Neural cell (in vitro differentiated cells): Measurements from ENCODE around the gene OBSCN. TPM values are rescaled to one million over a fixed set of nuclear protein-coding genes. Genes with fewer than 3 reads are reported as not detected.

Experiments
- H2AFZ ChIP-seq: fragments of 200-600, 300-800 bp; sonication (generic), shearing (Covaris generic); 2 replicates; pipeline ENCODE4 v1.6.0; 2014; ENCODE audit warnings: low read depth, mild to moderate bottlenecking, antibody characterized with exemption, low read length, moderate library complexity
- H3F3A ChIP-seq: fragments of 200-600 bp; shearing (Covaris generic); 2 replicates; pipeline ENCODE4 v1.6.1; 2016; ENCODE audit warnings: mild to moderate bottlenecking, moderate library complexity, mixed read lengths, antibody characterized with exemption, low read length; ENCODE audit not compliant: insufficient read depth, poor library complexity, severe bottlenecking
- H3K27ac ChIP-seq: fragments of 200-600, 300-800 bp; sonication (generic), shearing (Covaris generic); 2 replicates; pipeline ENCODE4 v1.5.1; 2014; ENCODE audit warnings: mild to moderate bottlenecking, low read length, moderate library complexity
- H3K27me3 ChIP-seq: fragments of 300-800, 200-600 bp; sonication (generic), shearing (Covaris generic); 2 replicates; pipeline ENCODE4 v1.6.0; 2014; ENCODE audit warnings: mild to moderate bottlenecking, low read depth, low read length, moderate library complexity; ENCODE audit not compliant: insufficient read depth
- H3K36me3 ChIP-seq: fragments of 300-800, 200-600 bp; sonication (generic), shearing (Covaris generic); 2 replicates; pipeline ENCODE4 v1.5.1; 2014; ENCODE audit warnings: mild to moderate bottlenecking, antibody characterized with exemption, low read length, moderate library complexity; ENCODE audit not compliant: insufficient read depth
- H3K4me2 ChIP-seq: fragments of 300-800, 200-600 bp; sonication (generic), shearing (Covaris generic); 2 replicates; pipeline ENCODE4 v1.6.0; 2014; ENCODE audit warnings: mild to moderate bottlenecking, low read length
- H3K4me3 ChIP-seq: fragments of 300-800, 200-600 bp; sonication (generic), shearing (Covaris generic); 2 replicates; pipeline ENCODE4 v1.5.1; 2014; ENCODE audit warnings: mild to moderate bottlenecking, low read length, moderate library complexity
- H3K79me2 ChIP-seq: fragments of 200-600 bp; shearing (Covaris generic); replicated peaks from 2 replicates; pipeline ENCODE4 v1.6.0; 2014; ENCODE audit warnings: mild to moderate bottlenecking, low read length, moderate library complexity; ENCODE audit not compliant: insufficient read depth
- H3K9ac ChIP-seq: fragments of 300-800, 200-600 bp; sonication (generic), shearing (Covaris generic); 2 replicates; pipeline ENCODE4 v1.6.1; 2016; ENCODE audit warnings: mild to moderate bottlenecking, low read length, mixed read lengths
- H3K9me2 ChIP-seq: fragments of 200-600 bp; shearing (Covaris generic); 2 replicates; pipeline ENCODE4 v1.6.1; 2016; ENCODE audit warnings: mild to moderate bottlenecking, low read length, mixed read lengths; ENCODE audit not compliant: insufficient read depth
- H3K9me3 ChIP-seq: fragments of 200-600, 300-800 bp; sonication (generic), shearing (Covaris generic); 2 replicates; pipeline ENCODE4 v1.6.1; 2016; ENCODE audit warnings: mild to moderate bottlenecking, mixed run types, low read length, moderate library complexity, mixed read lengths
- H4K20me1 ChIP-seq: fragments of 200-600 bp; shearing (Covaris generic); 2 replicates; pipeline ENCODE4 v1.6.1; 2016; ENCODE audit warnings: mild to moderate bottlenecking, mixed run types; ENCODE audit not compliant: insufficient read depth
- CTCF ChIP-seq: fragments of 450-650 bp; IDR thresholded peaks from 2 replicates; pipeline ENCODE4 v1.5.1; 2014; ENCODE audit warnings: antibody characterized with exemption, mild to moderate bottlenecking, moderate library complexity; ENCODE audit not compliant: poor library complexity, severe bottlenecking
- EP300 ChIP-seq: fragments of 450-650 bp; conservative IDR thresholded peaks from 2 replicates; pipeline ENCODE4 v1.6.1; 2014; ENCODE audit warnings: antibody characterized with exemption, mild to moderate bottlenecking, moderate library complexity; ENCODE audit not compliant: poor library complexity, severe bottlenecking
- EZH2 ChIP-seq: fragments of 200-600, 300-800 bp; shearing (Covaris generic), sonication (generic); IDR thresholded peaks from 2 replicates; pipeline ENCODE4 v1.6.1; 2014; ENCODE audit warnings: antibody characterized with exemption, low read length, borderline replicate concordance, mild to moderate bottlenecking; ENCODE audit not compliant: insufficient read depth, poor library complexity, severe bottlenecking
- MXI1 ChIP-seq: fragments of 450-650 bp; conservative IDR thresholded peaks from 2 replicates; pipeline ENCODE4 v1.6.1; 2014; ENCODE audit warnings: antibody characterized with exemption, mild to moderate bottlenecking; ENCODE audit not compliant: poor library complexity, severe bottlenecking
- POLR2AphosphoS5 ChIP-seq: IDR thresholded peaks from 2 replicates; pipeline ENCODE4 v1.6.1; 2012
- RAD21 ChIP-seq: fragments of 450-650 bp; conservative IDR thresholded peaks from 2 replicates; pipeline ENCODE4 v1.6.1; 2014; ENCODE audit warnings: antibody characterized with exemption, mild to moderate bottlenecking, moderate library complexity
- REST ChIP-seq: IDR thresholded peaks from 2 replicates; pipeline ENCODE4 v1.6.1; 2012; ENCODE audit warnings: borderline replicate concordance
- SMC3 ChIP-seq: fragments of 450-650 bp; conservative IDR thresholded peaks from 2 replicates; pipeline ENCODE4 v1.6.1; 2014; ENCODE audit warnings: antibody characterized with exemption, mild to moderate bottlenecking, moderate library complexity; ENCODE audit not compliant: poor library complexity
- TAF1 ChIP-seq: IDR thresholded peaks from 2 replicates; pipeline ENCODE4 v1.6.1; 2012; ENCODE audit warnings: low read depth
- polyA plus RNA-seq: library from polyadenylated mRNA; depleted of rRNA; stranded (reverse); fragments of >200 nt; gene quantifications from 2 replicates; pipeline ENCODE4 v1.2.3, GENCODE V29; 2014

Gene OBSCN
- polyA plus RNA-seq, 1 donor from 2014 or later: 7.2 TPM

GRCh38 chr1:228349701-228350171 is 141.9 kb downstream of the OBSCN start:
- no peak overlapping the region for H3K27ac ChIP-seq
- H3K4me3 ChIP-seq: no peak overlapping the region
- no peaks in the 10 kb centered on the region for H3K9me3 ChIP-seq
- no peaks in the 10 kb centered on the region for H4K20me1 ChIP-seq
- no peak overlapping the region for H3K9ac ChIP-seq
- H3F3A ChIP-seq: no peaks in the 10 kb centered on the region
- no peaks in the 10 kb centered on the region for H3K9me2 ChIP-seq
- no peak overlapping the region for H3K4me2 ChIP-seq
- no peak overlapping the region for H2AFZ ChIP-seq
- no peaks in the 10 kb centered on the region for H3K27me3 ChIP-seq
- H3K79me2 ChIP-seq: no peaks in the 10 kb centered on the region
- TF ChIP-seq EZH2: no peak
- no peak for TF ChIP-seq EP300
- no peak for TF ChIP-seq SMC3
- no peak for TF ChIP-seq REST
- TF ChIP-seq RAD21: no peak
- no peak for TF ChIP-seq CTCF
- TF ChIP-seq TAF1: no peak
- TF ChIP-seq MXI1: no peak
- no peak for TF ChIP-seq POLR2AphosphoS5
- H3K36me3 ChIP-seq: no peaks in the 10 kb centered on the region

- no peaks in the 10 kb centered on the region for H3K9me2 ChIP-seq
- no peak overlapping the region for H2AFZ ChIP-seq
- no peak overlapping the region for H3K27ac ChIP-seq
- no peaks in the 10 kb centered on the region for H3K27me3 ChIP-seq
- TF ChIP-seq EP300: no peak
- TF ChIP-seq CTCF: no peak
- TF ChIP-seq RAD21: no peak
- no peak for TF ChIP-seq SMC3
- no peak for TF ChIP-seq EZH2
- no peak overlapping the region for H3K9ac ChIP-seq
- H3K79me2 ChIP-seq: no peaks in the 10 kb centered on the region
- no peaks in the 10 kb centered on the region for H3K36me3 ChIP-seq
- no peaks in the 10 kb centered on the region for H3F3A ChIP-seq
- H3K4me3 ChIP-seq: no peak overlapping the region
- no peaks in the 10 kb centered on the region for H3K9me3 ChIP-seq
- H4K20me1 ChIP-seq: no peaks in the 10 kb centered on the region
- no peak overlapping the region for H3K4me2 ChIP-seq
Measured at GRCh38 chr1:228350179-228350742, 142.4 kb downstream of the OBSCN start.
